Uterus (tissue), 4 donors: ENCODE measurements around the gene DZIP3. TPM values are rescaled to one million over a fixed set of nuclear protein-coding genes. Genes with fewer than 3 reads are reported as not detected.
"Not testable (repeated sequence)": the region's sequence is repeated elsewhere in the genome, so short reads cannot be mapped to it uniquely, and the experiment has no call there.

Experiments
- DNase-seq, 2 donors: peaks; one replicate each; pipeline ENCODE4 v3.0.0-alpha.2; 2019 to 2020
- H3K27ac ChIP-seq, 2 donors: fragments of 200-600 bp; sonication (generic); 1 replicate in 1 of 2; 2 replicates in 1 of 2; pipeline ENCODE4 v1.5.1; 2016 to 2018
- H3K27me3 ChIP-seq, 2 donors: fragments of 200-600 bp; sonication (generic); one replicate each; pipeline ENCODE4 v1.5.1; 2018 to 2019; ENCODE audit warnings: control low read depth in 1 of 2
- H3K36me3 ChIP-seq, 2 donors: fragments of 200-600 bp; sonication (generic); one replicate each; pipeline ENCODE4 v1.5.1; 2019; ENCODE audit warnings: control low read depth in 1 of 2
- H3K4me1 ChIP-seq, 2 donors: fragments of 200-600 bp; sonication (generic); one replicate each; pipeline ENCODE4 v1.5.1; 2018 to 2019; ENCODE audit warnings: control low read depth in 1 of 2
- H3K4me3 ChIP-seq, 2 donors: fragments of 200-600 bp; sonication (generic); 1 replicate in 1 of 2; 2 replicates in 1 of 2; pipeline ENCODE4 v1.5.1; 2018 to 2019; ENCODE audit warnings: mild to moderate bottlenecking in 1 of 2
- H3K9me3 ChIP-seq, 2 donors: fragments of 200-600 bp; sonication (generic); one replicate each; pipeline ENCODE4 v1.5.1; 2019; ENCODE audit warnings: control low read depth in 1 of 2
- POLR2A ChIP-seq, 2 donors: fragments of 450-650 bp; IDR thresholded peaks; one replicate each; pipeline ENCODE4 v1.6.1; 2016; ENCODE audit warnings: antibody characterized with exemption in 2 of 2, mild to moderate bottlenecking in 1 of 2, moderate library complexity in 1 of 2
- intact Hi-C: fragments of 100-400 bp; cut with DNase I; formaldehyde crosslinking; loops from one replicate; pipeline ENCODE4 v1.15.1; 2023; ENCODE audit warnings: low total_unique reads
- total RNA-seq, 4 donors: library from RNA; depleted of rRNA in 3 of 4; stranded (reverse); fragments of >200 nt in 3 of 4; gene quantifications; one replicate each; pipeline versions ENCODE4 v1.1.0 to v1.2.4, GENCODE V29; 2014 to 2023
- TF ChIP-seq, protein P1 (sequence below), 4 experiments: fragments of 200-600 bp in 2 of 4; fragments of 450-650 bp in 2 of 4; sonication (generic) in 2 of 4; IDR thresholded peaks; one replicate each; pipeline ENCODE4 v1.5.1; 2016 to 2019; ENCODE audit warnings: antibody characterized with exemption in 4 of 4, mild to moderate bottlenecking in 2 of 4, moderate library complexity in 1 of 4
- donor health status: DM: yes; HTN: yes; CAD: no.

DZIP3 gene
- total RNA-seq, 4 donors from 2014 or later, result 8.8 to 39.5 (median 25.7) TPM

DNA sequence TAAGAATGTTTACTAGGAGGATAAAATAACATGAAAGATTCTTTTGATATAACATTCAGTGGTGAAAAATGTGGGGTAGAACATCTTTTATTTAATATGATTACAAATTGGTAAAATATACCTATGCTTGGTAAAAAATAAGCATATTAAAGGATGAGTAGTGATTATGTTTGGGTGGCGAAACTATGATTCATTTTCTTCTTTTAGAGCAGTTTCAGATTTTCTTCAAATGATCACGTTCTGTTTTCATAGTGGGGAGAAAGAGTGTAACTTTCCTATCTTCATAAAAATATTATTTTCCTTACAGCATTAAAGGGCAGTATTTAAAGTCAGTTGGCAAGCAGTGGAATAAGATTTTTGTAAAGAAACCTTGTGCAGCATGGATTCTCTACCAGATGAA is 15.5 kb downstream of the DZIP3 start:
- no peak for DNase-seq
- Histone ChIP-seq H3K36me3 (no peaks in the 10 kb centered on the region), H3K4me1 (no peaks in the 10 kb centered on the region), H3K9me3 (no peaks in the 10 kb centered on the region), H3K27ac (no peak overlapping the region), H3K27me3 (no peaks in the 10 kb centered on the region), H3K4me3 (no peak overlapping the region)
- intact Hi-C loops, result no loop called here
- TF ChIP-seq POLR2A (IDR thresholded peaks at IDR 0.05), result no peak
- TF ChIP-seq, protein P1, sequence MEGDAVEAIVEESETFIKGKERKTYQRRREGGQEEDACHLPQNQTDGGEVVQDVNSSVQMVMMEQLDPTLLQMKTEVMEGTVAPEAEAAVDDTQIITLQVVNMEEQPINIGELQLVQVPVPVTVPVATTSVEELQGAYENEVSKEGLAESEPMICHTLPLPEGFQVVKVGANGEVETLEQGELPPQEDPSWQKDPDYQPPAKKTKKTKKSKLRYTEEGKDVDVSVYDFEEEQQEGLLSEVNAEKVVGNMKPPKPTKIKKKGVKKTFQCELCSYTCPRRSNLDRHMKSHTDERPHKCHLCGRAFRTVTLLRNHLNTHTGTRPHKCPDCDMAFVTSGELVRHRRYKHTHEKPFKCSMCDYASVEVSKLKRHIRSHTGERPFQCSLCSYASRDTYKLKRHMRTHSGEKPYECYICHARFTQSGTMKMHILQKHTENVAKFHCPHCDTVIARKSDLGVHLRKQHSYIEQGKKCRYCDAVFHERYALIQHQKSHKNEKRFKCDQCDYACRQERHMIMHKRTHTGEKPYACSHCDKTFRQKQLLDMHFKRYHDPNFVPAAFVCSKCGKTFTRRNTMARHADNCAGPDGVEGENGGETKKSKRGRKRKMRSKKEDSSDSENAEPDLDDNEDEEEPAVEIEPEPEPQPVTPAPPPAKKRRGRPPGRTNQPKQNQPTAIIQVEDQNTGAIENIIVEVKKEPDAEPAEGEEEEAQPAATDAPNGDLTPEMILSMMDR (IDR thresholded peaks at IDR 0.05), result no peak

DNA sequence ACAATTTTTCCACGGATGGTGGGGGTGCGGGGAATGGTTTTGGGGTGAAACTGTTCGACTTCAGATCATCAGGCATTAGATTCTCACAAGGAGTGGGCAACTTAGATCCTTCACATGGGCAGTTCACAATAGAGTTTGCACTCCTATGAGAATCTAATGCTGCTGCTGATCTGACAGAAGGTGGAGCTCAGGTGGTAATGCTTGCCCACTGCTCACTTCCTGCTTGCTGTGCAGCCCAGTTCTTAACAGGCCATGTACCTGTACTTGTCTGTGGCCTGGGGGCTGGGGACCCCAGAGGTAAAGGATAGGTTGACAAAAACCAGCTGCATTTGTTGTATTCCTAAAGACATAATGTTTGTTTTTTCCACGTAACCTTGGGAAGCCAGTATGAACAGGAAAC is 16.0 kb downstream of the DZIP3 start:
- H3K4me1 ChIP-seq, result no peaks in the 10 kb centered on the region
- intact Hi-C loops, result no loop called here
- no peak for DNase-seq
- H3K27ac ChIP-seq, result no peak overlapping the region
- H3K9me3 ChIP-seq, result no peaks in the 10 kb centered on the region
- TF ChIP-seq POLR2A (IDR thresholded peaks at IDR 0.05), result no peak
- TF ChIP-seq, protein P1 (IDR thresholded peaks at IDR 0.05), result no peak
- no peak overlapping the region for H3K4me3 ChIP-seq
- no peaks in the 10 kb centered on the region for H3K36me3 ChIP-seq
- H3K27me3 ChIP-seq, result no peaks in the 10 kb centered on the region

DNA sequence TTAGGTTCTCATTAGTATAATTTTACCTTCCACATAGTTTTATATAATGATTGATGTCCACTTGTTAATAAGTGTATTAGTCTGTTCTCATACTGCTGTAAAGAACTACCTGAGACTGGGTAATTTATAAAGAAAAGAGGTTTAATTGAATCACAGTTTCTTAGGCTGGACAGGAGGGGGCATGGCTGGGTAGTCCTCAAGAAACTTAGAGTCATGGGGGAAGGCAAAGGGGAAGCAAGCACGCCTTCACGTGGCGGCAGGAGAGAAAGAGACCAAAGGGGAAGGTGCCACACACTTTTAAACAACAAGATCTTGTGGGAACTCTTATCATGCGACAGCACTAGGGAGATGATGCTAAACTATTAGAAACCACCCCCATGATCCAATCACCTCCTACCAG is 19.2 kb downstream of the DZIP3 start:
- H3K27me3 ChIP-seq, result no peaks in the 10 kb centered on the region
- H3K36me3 ChIP-seq, result no peaks in the 10 kb centered on the region
- DNase-seq, result no peak
- intact Hi-C loops, result no loop called here
- no peak overlapping the region for H3K4me3 ChIP-seq
- no peaks in the 10 kb centered on the region for H3K4me1 ChIP-seq
- H3K27ac ChIP-seq, result no peak overlapping the region
- TF ChIP-seq, protein P1 (IDR thresholded peaks at IDR 0.05), result no peak
- no peak for TF ChIP-seq POLR2A (IDR thresholded peaks at IDR 0.05)
- no peaks in the 10 kb centered on the region for H3K9me3 ChIP-seq

DNA sequence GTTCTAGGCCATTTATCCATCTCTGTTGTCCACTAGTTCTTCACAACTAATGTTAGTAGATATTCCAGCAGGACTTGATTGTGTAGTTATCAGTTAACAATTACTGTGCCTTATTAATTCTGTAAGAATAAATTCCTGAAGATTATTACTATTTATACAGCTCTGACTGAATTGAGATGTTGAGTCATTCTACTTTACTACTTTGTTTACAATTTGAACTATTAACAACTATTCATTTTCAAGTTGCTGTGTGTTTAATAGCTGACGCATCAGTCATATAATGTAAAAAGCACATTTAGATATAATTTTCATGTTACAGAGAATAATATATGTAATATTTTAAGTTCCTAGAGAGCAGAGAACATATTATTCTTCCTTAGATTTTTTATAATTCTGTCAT is 21.1 kb downstream of the DZIP3 start:
- no peaks in the 10 kb centered on the region for H3K4me1 ChIP-seq
- H3K27ac ChIP-seq, result no peak overlapping the region
- H3K36me3 ChIP-seq, result no peaks in the 10 kb centered on the region
- H3K27me3 ChIP-seq, result no peaks in the 10 kb centered on the region
- intact Hi-C loops, result no loop called here
- H3K9me3 ChIP-seq, result no peaks in the 10 kb centered on the region
- DNase-seq, result no peak
- TF ChIP-seq, protein P1 (IDR thresholded peaks at IDR 0.05), result no peak
- TF ChIP-seq POLR2A (IDR thresholded peaks at IDR 0.05), result no peak
- H3K4me3 ChIP-seq, result no peak overlapping the region

- H3K36me3 ChIP-seq, intact Hi-C loops, H3K27ac ChIP-seq, H3K4me3 ChIP-seq, H3K4me1 ChIP-seq, H3K27me3 ChIP-seq, H3K9me3 ChIP-seq, DNase-seq: not testable (repeated sequence)
These were observed 26.6 kb downstream of the DZIP3 start for GRCh38 chr3:108616090-108616489.

- Histone ChIP-seq H3K9me3 (no peaks in the 10 kb centered on the region), H3K27ac (no peak overlapping the region), H3K36me3 (no peaks in the 10 kb centered on the region), H3K4me1 (no peaks in the 10 kb centered on the region), H3K27me3 (no peaks in the 10 kb centered on the region), H3K4me3 (no peak overlapping the region)
- DNase-seq, result no peak
- intact Hi-C loops, result no loop called here
- no peak for TF ChIP-seq POLR2A (IDR thresholded peaks at IDR 0.05)
- TF ChIP-seq, protein P1 (IDR thresholded peaks at IDR 0.05), result no peak
These were observed 30.7 kb downstream of the DZIP3 start for GRCh38 chr3:108620250-108620649.
